HG03280 (cell line): ENCODE data around the gene SIRPG.
"Not testable (repeated sequence)": the region's sequence is repeated elsewhere in the genome, so short reads cannot be mapped to it uniquely, and the experiment has no call there.

ENCODE experiments used
- ATAC-seq: cut with Tn5 transposase; IDR thresholded peaks from one replicate; pipeline ENCODE4 v1.9.1; 2021; ENCODE audit warnings: mild to moderate bottlenecking, moderate library complexity; ENCODE audit not compliant: unreplicated experiment

Gene SIRPG

GRCh38 chr20:1657556-1658334 is at the start of gene SIRPG:
Gene SIRPG, minus strand, starts transcription at chr20:1657779. Its CDS starts 65 bp downstream, at chr20:1657714.
- ATAC-seq, result no peak

- ATAC-seq, result not testable (repeated sequence)
Observed at GRCh38 chr20:1706887-1707286, 49.3 kb upstream of the SIRPG start.

DNA sequence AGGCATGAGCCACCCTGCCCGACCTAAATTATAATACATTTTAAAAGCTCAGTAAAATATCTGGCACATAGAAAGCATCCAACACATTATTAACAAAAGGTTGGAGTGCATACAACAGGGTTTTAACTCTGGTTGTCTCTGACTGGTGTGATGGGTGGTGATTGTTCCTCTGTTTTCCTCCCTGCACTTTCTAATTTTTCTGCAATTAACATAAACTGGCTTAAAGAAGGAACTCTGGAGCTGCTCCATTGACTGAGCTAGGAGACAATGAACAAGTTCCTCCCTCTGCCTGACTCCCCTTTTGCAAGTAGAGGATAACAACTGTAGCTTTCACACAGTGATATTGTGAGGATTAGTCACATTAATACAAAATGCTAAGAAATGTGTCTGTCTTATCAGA is 48.5 kb upstream of the SIRPG start:
- ATAC-seq, result no peak

GRCh38 chr20:1702855-1703254 is 45.3 kb upstream of the SIRPG start:
- no peak for ATAC-seq

DNA sequence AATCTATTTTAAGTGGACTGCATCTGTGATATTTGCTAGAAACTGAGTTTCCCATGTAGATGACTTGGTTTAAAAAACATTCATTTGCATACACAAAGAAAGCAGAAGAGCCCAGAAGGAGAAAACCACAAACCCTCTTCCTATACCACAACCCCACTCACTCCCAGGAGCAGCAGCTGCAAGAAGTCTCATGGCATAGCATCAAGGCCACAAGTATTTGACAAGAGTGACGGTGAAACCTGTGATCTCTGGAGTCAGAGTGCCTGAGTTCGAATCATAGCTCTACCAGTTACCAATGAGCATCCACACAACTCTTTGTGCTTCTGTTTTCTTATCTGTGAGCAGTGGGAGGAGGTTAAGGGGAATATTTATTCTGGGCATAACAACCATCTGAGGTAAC is 44.7 kb upstream of the SIRPG start:
- ATAC-seq, result no peak

GRCh38 chr20:1700990-1701389 is 43.4 kb upstream of the SIRPG start:
- ATAC-seq, result no peak

DNA sequence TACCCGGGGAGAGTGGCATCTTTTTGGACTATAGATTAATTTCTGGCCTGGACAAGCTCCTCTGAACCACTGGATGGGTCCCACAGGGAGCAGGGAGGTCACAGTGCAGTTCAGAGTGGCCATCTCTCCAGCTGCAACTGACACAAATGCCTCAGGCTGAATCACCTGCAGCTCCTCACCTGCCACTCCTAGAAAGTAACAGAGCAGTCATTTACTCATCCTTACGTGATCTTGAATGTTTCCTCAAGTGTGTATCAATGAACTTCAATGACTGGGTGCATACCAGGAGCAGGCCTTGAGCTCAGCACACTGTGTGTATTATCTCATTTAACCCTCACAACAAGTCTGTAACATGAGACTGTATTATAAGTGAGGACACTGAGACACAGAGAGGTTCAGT is 40.0 kb upstream of the SIRPG start:
- ATAC-seq, result no peak

GRCh38 chr20:1696521-1697209 is 39.1 kb upstream of the SIRPG start:
- ATAC-seq, result no peak

DNA sequence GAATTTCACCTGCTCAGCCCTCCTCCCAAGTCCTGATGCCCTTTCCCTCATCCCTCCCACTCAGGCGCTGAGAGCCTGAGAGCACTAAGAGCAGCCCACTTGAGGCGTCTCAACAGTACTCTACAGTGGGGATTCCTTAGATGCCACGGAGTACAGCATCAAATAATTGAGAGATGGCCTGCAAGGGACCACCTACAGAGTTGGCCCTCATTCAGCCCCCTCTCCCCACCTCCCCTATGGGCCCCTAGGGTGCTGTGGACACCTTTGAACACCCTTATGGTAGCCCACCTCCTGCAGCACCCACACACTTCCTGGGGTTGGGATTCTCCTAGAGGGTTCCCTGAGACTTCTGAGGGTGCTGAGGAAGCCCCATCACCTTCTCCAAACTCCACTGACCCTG is 37.1 kb upstream of the SIRPG start:
- ATAC-seq, result no peak

- ATAC-seq, result no peak
Observed at GRCh38 chr20:1693427-1693826, 35.8 kb upstream of the SIRPG start.

- no peak for ATAC-seq
Observed at GRCh38 chr20:1689721-1690120, 32.1 kb upstream of the SIRPG start.

DNA sequence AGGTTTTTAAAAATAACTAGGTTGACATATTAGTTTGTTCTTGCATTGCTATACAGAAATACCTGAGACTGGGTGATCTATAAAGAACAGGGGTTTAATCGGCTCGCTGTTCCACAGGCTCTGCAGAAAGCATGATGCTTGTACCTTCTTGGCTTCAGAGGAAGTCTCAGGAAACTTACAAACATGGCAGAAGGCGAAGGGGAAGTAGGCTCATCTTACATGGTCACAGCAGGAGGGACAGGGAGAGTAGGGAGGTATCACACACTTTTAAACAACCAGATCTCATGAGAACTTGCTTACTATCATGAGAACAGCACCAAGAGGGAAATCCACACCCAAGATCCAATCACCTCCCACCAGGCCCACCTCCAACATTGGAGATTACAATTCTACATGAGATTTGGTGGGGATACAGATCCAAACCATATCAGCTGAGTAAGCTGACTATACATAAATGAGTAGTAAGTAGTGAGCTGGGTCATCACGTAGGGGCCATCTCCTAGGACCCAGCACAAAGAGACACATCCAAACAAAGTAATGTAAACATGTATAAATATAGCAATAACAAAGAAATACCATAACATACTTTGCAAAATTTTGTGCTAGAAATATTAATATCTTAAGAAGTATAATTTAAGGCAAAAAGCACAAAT is 31.4 kb upstream of the SIRPG start:
- ATAC-seq, result no peak

DNA sequence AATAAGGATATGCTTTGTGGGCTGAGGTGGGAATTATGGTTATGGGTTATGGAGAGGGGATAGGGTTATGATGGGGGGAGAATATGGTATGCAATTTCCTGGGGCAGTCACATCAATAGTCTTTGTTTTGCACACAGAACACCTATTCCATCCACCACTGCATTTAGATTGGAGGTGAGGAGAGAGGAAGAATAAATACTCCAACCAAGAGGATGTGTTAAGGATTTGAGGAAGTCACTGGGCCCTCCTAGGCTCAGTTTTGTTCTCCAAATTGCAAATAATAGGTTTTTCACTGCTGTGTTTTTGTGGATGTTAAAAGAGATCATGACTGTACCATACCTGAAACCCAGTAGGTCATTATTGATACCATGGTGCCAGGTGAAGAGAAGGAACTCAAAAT is 29.5 kb upstream of the SIRPG start:
- ATAC-seq, result no peak

DNA sequence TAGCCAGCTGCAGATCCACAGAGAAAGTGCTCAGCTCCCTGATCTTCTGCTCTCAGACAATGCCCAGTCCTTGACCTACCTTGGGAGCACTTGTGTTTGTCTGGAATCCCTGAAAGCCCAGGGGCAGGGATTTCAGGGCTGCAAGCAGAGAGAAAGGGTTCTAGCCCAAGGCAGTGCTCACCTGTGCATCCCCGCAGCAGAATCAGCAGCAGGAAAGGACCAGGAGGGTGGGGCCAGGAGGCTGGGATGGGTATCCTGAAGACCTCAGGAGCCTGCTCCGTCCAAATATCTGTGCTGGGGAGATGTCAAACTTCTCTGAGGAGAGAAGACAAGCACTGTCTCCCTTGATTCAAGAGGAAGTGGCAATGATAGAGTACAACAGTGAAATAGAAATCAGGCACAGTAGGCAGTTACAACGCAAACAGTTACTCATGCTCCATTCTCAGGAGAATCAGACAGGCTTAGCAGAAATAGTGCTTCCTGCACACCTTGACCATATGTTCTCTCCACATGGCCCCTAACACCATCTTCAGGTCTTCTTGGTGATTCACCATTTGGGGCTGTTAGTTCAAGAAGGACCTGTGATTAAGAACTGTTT is 28.7 kb upstream of the SIRPG start:
- ATAC-seq, result no peak

DNA sequence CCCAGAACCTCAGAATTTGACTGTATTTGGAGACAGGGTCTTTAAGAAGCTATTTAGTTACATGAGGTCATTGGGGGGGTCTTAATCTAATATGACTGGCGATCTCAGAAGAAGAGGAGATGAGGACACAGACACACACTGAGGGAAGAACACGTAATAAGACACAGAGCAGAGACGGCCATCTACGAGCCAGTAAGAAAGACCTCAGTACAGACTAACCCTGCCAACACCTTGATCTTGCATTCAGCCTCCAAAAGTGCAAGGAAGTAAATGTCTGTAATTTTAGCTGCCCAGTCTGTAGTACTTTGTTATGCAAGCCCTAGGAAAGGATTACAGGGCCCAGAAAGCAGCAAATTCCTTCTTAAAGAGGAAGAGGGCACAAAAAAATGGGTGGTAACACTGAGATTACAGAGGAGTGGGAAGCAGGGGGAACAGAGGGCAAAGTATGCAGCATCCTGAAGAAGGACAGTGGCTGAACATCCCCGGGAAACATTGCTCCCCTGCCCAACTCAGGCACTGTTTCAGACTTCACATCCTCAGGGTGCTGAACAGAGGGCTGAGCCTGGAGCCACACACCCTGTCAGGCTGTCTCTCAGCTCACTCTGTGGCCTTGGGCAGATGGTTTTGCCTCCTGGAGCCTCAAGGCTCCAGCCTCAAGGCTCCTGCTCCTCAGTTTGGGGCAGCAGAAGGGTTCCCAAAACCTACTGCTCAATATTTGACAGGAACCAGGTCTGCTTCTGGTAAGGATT is 27.9 kb upstream of the SIRPG start:
- ATAC-seq, result no peak

DNA sequence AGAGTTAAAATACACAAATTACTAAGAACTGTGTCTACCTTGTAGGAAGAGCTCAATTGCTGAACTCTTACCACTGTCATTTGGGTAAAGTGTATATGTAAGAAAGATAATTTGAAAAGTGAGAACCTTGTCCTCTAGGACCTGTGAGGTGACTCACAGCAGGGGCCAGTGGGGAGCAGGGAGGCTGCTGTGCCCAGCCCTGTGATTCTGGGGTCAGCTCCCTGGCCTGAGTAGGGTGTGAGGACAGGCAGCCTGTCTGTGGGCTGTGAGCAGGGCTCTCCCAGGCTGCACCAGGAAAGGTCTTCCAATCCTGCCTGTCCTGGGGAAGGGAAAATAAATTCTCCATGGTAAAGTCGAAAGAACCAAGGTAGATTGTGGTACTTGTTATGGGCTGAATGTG is 27.3 kb upstream of the SIRPG start:
- ATAC-seq, result no peak

GRCh38 chr20:1676650-1677049 is 19.1 kb upstream of the SIRPG start:
- no peak for ATAC-seq

GRCh38 chr20:1674990-1675780 is 17.6 kb upstream of the SIRPG start:
- no peak for ATAC-seq

GRCh38 chr20:1674361-1674760 is 16.8 kb upstream of the SIRPG start:
- ATAC-seq, result no peak

GRCh38 chr20:1673424-1673823 is 15.8 kb upstream of the SIRPG start:
- no peak for ATAC-seq
